CD4-positive, alpha-beta T cell treated with Interleukin-2 at 100 ng/mL for 4 hours (primary cell): ENCODE data around the gene ME3.

Experiments used
- DNase-seq: peaks from one replicate; pipeline ENCODE4 v3.0.0-alpha.2; 2020; ENCODE audit warnings: low spot score

ME3 gene

DNA sequence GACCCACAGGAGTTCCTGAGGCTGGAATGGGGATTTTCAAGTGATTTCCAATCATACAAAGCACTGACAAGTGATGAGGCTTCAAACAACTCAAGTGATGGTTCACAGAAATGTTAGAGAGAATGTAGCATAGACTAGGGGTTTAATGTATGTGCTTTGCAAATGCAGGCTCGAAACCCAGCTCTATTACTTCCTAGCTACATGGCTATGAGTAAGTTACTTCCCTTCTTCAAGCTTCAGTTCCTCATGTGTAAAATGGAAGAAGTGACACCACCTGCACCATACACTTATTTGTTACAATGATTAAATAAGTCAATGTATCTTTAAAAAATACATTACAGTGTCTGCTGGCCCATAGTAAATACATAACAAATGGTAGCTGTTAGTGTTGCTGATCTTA, 158.0 kb downstream of the ME3 start:
- DNase-seq = no peak

DNA sequence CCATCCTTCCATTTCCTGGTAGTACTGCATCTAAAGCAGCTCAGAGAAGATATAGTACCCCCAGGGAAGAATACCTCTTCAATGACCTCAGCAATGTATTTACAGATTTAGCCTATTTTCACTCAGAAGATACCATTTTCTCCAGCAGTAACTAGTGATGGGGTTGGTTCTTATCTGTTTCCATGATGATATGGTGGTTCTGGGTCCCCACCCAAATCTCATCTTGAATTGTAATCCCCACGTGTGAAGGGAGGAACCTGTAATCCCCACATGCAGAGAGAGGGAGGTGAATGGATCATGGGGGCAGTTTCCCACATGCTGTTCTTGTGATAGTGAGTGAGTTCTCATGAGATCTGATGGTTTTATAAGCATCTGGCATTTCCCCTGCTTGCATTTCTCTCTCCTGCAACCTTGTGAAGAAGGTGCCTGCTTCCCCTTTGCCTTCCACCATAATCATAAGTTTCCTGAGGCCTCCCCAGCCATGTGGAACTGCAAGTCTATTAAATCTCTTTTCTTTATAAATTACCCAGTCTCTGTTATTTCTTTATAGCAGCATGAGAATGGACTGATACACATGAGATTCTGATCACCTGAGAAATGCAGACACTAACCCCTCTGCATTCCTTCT, 158.6 kb downstream of the ME3 start:
- no peak for DNase-seq

DNA sequence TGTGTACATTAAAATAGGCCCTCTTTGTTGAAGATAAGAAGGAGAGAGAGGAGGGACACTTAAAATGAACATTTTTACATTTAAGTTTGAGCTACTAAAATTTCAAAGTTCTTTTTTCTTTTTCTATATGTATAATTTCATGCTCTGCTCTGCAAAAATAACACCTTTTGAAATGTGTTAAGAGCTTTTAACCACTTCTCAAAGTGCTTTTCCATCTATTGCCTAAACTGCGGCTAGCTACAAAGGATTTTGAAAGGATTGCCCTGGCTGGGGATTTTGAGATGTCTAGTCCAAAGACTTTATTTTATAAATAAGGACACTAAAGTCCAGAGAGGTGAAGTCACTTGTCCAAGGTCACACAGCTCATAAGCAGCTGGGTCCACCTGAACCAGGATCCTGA, 159.3 kb downstream of the ME3 start:
- no peak for DNase-seq

DNA sequence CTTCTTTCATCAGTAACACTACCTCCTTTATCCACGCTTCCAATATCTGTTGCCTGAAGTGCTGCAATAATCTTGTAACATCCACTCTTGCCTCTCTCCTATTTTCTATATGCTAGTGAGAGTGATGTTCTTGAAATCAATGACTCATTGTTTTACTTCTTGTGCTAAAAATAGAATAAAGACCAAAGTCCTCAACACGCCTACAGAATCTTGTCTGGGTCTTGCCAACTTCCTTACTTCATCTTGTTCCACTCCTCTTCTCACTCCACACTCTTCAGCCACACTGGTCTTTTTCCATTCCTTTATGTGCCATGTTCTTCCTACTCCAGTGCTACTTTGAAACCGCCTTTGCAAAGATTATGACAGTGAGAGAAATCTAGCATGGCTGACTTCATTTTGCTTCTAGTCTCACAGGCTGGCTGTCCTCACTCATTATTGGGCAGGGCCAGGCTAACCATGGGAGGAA, 161.3 kb downstream of the ME3 start:
- DNase-seq = no peak

DNA sequence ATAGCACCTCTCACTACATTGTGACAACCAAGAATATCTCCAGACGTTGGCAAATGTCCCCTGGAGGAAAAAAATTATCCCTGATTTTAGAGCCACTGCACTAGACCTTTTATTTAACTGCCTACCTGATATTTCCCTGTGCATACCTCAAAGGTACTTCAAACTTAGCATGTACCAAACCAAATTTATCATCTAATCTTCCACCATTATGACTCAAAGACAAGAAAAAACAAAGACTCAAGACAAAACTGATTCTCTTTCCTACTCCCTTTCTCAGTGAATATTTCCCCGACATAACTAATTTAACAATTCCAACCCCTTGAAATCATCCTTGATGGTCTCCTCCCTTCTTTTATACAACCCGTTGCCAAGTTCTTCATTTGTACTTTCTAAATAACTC, 161.7 kb downstream of the ME3 start:
- DNase-seq = no peak

DNA sequence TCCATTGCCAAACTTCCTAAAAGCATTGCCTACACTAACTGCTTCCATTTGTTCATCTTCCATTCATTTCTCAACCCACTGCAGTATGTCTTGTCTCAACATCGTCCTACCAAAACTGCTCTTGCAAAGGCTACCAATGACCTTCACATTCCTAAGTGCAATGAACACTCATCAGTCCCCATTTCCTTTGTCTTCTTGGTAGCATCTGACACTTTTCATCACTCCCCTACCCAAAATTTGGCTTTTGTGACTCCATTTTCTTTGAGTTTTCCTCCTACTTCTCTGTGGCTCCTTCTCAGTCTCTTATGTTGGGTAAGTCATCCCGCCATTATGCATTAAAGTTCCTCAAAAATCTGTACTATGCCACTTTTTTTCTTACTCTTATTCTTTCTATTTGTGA, 162.3 kb downstream of the ME3 start:
- no peak for DNase-seq

DNA sequence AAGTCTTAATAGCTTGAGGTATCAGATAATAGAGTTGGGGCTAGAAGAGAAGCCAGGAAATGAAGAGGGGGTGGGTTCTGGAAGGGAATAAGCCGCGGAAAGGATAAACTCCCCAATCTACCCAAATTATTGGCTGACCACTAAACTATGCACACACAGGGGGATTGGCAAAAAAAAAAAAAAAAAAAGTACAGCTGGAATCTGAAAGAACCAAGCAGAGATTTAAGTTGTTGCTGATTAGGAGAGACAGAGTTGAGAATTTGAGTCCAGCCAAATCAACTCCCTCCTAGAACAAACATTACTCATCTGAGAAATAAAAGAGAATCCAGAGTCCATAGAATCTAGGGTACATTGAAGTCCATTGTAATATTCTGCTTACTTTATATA, 162.8 kb downstream of the ME3 start:
- DNase-seq = no peak

DNA sequence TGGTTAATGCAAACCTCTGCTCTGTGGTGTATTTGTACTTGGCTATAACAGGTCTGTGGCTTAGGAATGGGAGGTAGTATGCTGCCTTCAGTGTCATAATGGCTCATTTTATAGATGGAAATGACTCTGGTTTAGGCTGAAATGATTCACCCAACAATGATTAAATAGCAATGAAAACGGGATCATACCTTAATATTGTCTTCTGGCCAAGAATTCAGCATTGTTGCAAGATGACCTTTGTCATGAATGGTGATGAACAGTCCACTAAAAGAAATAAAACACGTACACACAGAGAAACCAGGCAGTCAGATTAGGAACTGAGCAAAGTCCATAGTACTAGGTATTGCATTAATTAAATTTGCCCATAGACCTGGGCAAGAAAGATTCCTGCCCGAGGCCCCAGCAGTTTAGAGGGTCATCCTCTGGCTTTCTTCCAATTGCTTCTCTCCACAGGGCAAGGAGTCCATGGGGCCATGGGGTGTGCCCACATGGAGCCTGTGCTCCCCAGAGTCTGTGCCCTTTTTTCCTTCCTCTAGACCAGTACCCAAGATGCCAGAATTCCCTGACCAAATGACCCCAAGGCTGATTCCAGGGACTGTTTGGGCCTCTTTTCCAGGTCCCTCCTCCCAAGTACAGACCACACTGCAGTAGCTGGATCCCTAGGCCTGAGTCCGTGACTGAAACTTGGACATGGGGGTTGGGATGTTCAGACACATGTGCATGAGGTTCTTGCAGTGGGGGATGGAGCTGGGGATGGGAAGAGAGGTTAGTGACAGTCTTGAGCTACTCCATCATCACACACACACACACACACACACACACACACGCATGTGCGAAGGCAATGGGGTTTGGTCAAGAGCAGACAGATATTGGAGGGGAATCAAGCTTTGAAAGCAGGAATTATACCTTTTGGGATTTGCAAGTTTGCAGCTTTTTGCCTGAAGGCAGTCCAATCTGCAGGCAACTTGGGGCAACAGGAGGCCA, 163.5 kb downstream of the ME3 start:
- no peak for DNase-seq

DNA sequence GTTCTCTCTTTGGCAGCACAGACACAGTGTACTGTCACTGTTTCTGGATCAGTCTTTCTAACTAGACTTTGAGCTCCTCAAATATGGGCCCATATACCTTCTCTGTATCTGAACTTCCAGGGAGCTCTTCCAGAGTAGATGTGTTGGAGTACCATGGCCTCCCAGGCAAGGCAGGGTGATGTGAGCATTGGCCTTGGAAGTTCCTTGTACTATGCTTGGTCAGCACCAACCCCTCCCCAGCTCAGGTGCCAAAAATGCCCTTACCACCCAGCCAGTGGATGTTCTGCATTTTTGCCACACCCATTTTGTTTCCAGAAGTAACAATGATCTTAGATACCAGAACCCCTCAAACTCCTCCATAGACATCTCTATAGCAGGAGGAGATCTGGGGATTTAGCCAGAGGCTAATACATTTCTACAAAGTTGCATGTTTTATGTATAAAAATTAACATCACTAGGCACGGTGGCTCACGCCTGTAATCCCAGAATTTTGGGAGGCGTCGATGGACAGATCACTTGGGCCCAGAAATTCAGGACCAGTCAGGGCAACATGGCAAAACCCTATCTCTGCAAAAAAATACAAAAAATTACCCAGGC, 165.1 kb downstream of the ME3 start:
- no peak for DNase-seq

DNA sequence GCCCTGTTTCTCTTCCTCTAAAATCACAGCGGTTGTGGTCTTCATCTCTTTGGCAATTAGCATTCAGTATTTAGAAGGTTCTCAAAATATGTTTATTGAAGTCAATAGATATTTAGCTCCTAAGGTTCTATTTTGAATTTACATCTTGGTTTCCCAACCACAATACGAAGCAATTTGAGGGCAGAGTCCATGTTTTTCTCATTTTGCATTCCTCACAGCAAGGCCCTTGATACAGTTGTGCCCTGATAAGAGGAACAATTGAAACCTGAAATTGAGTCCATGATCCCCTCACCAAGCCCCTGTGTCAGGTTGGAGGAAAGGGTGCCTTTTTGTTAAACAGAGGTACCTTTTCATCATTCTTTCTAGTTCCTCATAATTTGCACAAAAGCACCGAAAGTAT, 166.2 kb downstream of the ME3 start:
- no peak for DNase-seq

DNA sequence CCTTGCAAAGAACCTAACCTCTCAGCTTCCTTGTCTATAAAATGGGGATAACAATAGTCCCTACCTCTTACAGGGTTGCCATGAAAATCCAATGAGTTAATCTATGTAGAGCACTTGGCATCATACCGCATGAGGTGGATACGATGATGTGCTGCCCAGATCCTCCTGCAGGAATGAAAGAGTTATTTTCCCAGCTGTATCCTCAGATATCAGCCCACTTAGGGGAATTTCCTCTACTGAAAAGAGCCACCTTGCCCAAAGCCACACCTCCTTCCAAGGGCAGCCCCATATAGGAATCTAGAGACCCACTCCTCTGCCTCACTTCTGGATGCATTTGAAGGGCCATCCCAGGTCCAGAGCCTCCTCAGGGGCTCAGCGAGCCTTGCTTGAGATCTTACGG, 169.3 kb downstream of the ME3 start:
- DNase-seq = no peak

DNA sequence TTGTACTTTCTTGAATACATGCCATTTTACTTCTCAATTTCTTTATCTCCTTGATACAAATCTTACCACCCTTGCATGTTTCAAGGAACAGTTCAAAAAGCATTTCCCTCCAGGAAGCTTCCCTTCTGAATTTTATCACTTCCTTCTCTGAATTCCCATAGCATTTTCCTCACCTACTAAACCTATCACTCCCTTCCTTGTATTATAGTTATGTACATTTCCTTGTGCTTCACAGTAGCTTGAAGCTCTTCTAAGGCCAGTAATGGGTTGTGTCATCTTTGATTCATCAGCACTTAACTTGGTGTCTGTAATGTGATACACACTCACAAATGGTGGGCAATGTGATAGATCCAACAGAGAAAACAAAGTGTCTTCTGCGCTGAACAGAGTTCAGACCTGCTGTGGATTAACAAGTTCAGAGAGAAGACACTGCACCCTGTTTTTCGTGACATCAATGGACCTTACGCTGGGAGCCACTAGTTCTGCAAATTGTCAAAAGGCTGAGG, 170.2 kb downstream of the ME3 start:
- no peak for DNase-seq

DNA sequence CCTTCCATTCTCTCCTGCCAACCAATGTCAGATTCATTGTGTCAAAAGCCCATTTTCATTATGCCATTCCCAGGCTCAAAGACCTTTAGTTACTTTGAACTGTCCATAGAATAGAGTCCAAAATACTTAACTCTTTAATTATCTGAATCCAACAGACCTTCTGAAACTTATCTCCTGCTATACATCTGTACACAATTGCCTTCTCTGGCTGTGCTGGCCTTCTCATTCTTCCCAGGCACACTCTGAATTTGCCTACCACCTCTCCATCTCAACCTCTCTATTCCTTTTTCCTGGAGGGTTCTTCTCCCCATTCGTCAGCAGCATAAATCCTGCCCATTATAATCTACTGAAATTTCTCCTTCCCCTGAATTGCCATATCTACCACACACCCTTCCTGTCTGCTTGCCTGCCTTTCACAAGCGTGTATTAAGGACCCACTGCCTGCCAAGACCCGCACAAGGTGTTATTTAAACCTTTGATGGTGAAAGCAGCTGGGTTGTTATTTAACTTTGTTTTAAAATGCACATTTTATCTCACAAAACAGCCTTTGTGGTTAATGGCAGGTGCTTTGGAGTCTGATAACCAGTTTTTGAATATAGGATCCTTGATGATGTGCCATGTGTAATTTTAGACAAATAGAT, 171.8 kb downstream of the ME3 start:
- no peak for DNase-seq

DNA sequence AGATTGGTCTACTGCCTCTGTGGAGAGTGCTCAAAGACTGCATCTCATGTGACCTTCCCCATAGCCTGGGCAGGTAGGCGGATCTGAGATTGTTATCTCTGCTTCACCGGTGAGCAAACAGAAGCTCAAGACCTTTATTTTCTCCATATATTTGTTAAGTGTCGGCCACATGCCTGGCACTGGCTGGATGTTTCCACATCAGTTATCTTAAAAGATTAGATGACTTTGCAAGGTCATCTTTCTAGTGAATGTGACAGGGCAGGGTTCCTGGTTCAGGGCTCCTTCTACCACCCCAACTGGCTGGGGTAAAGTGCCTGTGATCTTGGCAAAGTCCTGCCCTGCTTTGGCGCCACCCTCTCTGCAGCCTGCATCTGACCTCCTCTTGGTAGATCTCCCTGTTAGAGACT, 172.7 kb downstream of the ME3 start:
- no peak for DNase-seq

DNA sequence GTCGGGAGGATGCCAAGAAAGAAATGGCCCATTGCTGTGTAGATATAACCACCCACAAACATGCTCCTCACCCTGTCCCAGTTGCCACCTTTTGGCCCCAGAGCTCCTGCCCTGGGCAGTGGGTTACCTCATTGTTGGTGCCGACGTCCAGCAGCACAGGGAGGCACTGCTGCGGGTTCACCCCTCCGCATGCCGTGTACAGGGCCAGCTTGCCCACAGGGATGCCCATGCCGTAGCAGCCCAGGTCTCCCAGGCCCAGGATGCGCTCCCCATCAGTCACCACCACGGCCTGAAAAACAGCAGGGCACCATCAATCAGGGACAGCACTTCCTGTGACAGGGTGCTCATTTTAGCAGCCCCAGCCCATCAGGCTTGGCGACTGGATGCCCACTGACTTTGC, 174.6 kb downstream of the ME3 start:
- no peak for DNase-seq

DNA sequence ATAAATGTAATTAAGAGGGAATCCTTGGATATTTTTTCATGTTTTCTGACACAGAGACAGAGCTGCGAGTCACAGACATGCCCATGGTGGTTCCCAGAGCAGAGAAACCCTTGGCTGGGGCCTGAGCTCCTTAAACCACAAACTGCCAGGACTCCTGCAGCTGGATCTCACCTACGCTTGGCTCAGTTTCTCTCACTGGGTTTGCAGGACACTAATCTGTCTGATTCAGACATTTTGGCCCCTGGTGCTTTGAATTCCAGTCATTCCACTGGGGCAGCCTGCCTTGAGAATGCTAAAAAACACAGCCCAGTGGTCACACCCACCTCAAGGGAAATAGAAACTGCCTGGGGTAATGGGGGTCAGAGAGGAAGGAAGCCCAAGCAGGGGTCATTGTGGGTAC, 175.1 kb downstream of the ME3 start:
- DNase-seq = no peak

DNA sequence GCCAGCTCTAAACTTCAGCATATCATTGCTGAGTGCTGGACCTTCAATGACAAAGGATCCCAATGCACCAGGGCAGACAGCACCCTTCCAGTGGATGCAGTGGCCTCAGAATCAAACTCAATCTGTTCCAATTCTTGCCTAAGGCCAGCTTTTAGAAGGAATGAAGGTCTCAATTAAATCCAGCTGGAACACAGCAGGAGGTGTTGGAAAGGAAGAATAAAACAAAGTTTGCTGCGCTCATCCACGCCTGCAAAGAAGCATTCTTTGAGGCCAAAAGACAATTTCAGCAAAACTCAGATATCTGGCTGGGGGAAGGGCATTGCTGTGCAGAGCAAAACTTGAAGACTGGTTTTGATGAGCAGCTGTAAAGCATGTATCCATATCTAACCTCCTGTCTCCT, 177.1 kb downstream of the ME3 start:
- no peak for DNase-seq

DNA sequence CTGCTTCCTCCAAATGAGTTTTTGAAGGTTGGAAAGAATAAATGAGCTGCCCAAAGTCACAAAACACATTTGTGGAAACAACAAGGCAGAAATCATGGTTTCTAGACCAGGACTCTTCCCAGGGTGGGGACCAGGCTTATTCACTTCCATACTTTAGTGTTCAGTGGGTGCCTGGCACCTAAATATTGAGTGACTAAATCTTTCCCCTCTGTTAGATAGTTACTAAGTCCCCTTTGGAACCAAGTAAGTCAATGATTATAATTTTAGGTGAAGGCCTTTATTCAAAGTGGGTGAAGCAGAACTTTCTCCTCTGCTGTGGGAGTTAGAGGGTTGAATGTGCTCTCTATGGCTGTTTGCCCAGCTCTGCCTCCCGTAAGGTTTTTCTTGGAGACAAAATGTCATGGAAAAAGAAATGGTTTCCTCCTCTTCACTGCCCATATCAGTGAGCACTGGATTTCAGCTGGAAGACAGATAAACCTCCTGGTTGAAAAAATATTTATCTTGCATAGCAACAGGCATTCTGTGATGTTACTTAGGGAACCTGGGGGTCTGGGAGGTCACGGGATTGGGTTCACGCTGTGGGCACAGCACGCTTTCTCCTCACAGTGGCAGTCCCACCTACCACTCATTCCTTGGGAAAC, 179.9 kb downstream of the ME3 start:
- DNase-seq = no peak

DNA sequence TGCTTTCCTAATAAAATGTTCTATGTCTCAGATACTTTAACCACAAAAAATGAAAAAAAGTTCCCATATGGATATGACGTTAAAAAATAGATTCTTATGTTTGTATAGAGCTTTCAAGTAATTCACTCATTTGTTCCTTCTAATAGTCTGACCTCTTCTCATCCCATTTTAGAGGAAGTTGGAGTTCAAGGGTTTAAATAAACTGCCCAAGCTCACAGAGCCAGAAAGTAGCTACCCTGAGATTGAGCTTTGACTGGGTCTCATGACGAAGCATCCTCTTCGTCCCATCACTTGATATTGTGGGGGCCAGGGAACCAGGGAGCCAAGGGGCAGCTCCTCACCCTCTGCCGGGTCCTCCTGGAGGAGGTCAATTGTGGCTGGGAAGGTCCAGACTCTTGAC, 181.4 kb downstream of the ME3 start:
- DNase-seq = no peak

DNA sequence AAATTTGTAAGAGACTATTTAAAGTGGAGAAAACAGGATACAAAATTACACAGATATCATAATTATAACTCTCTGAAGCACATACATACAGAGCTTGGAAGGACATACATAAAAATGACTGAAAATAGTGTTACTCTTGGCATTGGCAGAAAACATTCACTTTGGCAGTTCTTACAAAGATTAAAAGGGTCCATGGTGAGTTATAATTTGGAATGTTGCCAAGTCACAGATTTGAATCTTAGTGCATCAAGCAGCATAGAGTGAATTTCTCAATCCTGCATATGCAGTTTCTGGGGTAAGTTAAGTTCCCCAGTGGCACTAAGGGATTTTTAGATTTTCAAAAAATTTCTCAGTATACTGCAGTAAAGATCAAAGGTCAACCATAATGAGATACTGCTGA, 181.8 kb downstream of the ME3 start:
- DNase-seq = no peak

DNA sequence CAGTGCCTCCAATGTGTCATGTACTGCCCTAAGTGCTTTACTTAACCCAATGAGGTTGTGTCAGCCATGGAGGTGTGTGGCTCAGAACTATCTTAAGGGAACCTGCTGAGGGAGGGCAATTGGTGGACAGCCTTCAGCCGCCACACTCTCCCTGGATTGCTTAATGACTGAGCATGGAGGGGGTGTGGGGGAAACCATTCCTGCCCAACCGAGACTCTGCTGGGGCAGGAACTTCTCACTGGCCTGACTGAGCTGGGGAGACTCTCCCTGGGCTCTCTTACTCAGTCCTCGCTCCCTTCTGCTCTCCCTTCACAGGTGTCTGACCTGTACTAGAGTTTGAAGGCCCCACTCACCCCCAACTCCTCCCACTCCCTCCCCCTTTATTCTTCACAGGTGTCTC, 183.0 kb downstream of the ME3 start:
- DNase-seq = no peak

DNA sequence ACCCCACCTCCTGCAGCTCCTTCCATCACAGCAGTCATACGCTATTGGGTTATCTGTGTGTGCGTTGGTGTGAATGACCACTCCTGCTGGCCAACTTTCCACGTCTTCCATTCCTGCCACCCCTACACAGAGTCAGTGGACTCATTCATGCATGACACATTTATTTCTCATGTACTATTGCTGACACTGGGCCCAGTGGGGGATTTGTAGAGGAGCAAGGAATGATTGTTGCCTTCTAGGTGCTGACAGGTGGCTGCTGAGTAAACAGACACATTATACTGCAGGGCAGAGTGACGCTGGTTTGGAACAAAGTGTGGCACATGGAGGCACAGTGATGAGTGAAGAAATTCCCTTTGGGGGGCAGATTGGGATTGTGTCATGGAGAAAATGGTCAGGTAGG, 183.9 kb downstream of the ME3 start:
- DNase-seq = no peak
